Stimulated activated CD8-positive, alpha-beta memory T cell treated with anti-CD3 and anti-CD28 coated beads, Interleukin-4, amount 100 ng/mL, for 48 hours (primary cell): ENCODE results near the gene EXOC3L4.
"Not testable (repeated sequence)": the region's sequence is repeated elsewhere in the genome, so short reads cannot be mapped to it uniquely, and the experiment has no call there.

ENCODE experiments used
- DNase-seq: peaks from one replicate; pipeline ENCODE4 v3.0.0-alpha.2; 2020

Gene EXOC3L4

DNA sequence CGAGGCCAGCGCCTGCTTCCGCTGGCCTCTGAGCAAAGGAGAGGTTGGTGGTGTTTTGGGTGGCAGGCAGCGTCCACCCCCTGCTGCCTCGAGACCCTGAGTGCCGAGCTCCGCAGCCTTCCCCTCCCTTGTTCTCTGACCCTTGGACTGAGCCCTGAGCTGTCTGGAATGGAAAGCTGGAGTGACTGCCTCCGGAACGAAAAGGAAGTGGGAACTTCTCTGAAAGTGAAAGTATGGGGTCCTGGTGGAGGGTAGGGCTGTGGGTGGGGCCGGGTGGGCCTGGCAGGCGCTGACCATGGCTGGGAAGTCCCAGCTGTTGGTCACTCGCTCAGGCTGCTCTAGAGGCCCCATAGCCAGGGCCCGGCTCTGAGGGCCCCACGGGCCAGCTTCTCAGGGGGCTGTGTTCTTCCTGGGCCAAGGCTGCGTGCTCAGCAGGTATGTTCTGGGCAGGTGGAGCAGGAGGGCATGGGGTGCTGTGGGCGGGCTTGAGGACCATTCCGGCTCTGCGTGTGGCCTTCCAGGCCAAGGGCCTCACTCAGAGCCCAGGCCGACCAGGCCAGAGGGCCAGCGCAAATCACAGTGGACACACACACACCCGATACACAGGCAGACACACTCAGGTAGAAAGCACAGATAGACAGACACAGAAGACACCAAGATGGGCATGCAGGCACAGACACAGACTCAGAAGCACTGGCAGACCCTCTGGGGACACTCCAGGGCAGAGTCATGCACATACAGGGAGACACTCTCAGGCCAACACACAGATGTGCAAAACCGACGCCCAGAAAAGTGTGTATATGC is at the start of gene EXOC3L4:
TSS of gene EXOC3L4 (plus strand) at position 320 of the 804 bp plus-strand sequence. CDS start 5,495 bp downstream, outside the sequence.
- DNase-seq: no peak

- DNase-seq: no peak
Measured at GRCh38 chr14:103045371-103045869, 49.1 kb upstream of the EXOC3L4 start.

GRCh38 chr14:103047453-103047852 is 47.1 kb upstream of the EXOC3L4 start:
- DNase-seq: not testable (repeated sequence)

DNA sequence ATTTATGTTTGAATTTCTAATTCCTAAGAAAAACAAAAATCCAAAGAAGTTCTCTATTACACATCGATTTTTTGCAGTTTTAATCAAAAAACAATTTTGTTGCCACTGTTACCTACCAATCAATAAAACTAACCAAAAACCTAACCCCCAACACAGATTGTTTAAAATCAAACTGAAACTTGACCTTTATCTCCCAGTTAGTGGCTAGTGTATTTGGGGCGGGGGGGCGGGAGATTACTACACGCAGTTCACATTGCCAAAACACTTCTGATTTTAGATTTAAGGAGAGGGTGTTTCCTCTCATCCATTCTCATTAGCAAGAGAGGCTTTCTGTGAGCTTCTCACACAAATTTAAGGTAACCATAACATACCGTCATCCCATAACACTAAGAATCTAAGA is 43.6 kb upstream of the EXOC3L4 start:
- DNase-seq: no peak

GRCh38 chr14:103052407-103052806 is 42.1 kb upstream of the EXOC3L4 start:
- no peak for DNase-seq

DNA sequence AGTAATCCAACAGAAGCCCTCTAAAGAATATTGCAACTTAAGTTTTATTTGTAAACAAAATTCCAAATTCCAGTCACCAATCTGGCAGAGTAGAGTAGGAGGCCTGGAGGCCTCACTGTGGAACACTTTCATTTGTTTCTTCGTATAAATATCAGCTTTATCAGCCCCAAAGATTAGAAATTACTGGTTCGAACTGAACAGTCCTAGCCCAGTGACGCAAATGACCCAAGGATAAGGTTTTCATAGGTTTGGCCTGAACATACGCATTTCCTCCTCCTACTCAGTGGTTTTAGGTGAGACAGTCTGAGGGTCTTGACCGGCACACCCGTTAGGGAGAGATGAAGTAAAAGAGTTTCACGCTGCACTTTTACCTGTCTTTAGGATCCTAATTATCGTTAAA is 38.8 kb upstream of the EXOC3L4 start:
- no peak for DNase-seq

- DNase-seq: no peak
Measured at GRCh38 chr14:103056322-103057027, 38.0 kb upstream of the EXOC3L4 start.

GRCh38 chr14:103057028-103057371 is 37.5 kb upstream of the EXOC3L4 start:
- no peak for DNase-seq

DNA sequence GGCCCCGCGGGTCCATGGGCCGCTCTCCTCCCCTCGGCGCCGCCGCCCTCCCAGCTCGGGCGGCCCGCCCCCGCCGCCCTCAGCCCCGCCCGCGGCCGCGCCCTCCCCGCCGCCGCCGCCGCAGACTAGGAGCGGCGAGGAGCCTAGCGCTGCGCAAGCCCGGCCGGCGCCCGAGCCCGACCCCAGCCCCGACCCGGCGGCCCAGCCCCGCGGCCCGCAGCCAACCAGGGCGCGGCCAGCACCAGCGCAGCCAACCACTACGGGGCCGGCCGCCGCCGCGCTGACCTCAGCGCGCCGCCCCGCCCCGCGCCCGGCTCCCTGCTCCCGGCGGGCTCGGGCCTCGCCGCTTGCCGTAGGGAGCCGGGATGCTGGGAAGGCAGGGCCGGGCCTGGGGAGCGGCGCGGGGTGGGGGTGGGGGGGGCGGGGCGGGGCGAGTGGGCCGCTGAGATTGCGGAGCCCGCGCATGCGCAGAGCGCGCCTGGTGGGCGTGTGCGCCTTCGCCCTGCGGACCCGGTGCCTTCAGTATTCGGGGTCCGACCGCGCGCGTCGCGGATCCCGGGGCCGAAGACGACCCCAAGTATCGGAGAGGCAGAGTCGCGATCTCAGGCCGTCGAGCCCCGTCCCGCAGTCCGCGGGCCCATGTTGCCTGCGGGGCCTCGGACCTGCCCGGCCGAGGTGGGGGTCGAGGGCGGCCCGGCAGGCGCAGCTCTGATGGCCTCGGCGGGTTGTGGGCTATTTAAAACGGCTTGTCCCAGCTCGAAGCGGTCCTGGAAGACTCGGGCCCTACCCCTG is 37.0 kb upstream of the EXOC3L4 start, which contains the start of gene CDC42BPB:
TSS of gene CDC42BPB (minus strand) at position 178 of the 792 bp plus-strand sequence. CDS start 376 bp downstream, outside the sequence.
- DNase-seq: peak; percentile 68

GRCh38 chr14:103058164-103059055 is 36.1 kb upstream of the EXOC3L4 start:
- no peak for DNase-seq

DNA sequence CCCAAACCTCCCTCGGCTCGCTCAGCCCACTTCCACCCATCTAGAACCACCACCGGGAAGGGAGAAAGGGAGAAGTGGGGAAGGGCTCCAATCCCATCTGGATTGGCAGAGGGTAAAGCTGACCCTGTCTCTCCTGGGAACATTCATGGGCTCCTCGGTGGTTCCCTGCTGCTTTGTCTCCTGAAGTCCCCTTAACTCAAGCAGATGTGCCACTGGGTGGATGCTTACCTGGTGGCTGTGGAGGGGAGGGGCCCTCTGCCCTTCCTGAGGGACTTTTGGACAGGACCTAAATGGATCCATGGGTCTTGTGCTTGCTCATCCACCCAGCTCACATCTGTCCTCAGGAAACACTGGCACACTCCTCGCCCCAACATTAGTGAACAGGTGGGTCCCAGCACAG is 35.0 kb upstream of the EXOC3L4 start:
- no peak for DNase-seq

DNA sequence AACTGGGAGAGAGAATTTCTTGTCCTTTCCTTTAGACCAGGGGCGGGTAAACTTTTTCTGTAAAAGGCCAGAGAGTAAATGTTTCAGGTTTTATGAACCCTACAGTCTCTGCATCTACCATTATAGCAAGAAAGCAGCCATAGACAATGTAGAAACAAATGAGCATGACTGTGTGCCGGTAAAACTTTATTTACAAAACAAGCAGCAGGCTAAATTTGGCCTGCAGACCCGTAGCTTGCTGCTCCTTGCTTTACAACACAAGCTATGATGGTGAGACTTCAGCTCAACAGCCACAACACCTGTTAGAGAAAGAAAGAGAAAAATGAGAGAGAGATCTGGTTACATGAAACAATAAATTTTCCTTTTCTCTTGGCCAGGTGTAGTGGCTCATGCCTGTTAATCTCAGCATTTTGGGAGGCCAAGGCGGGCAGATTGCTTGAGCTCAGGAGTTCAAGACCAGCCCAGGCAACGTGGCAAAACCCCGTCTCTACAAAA is 33.0 kb upstream of the EXOC3L4 start:
- DNase-seq: no peak

DNA sequence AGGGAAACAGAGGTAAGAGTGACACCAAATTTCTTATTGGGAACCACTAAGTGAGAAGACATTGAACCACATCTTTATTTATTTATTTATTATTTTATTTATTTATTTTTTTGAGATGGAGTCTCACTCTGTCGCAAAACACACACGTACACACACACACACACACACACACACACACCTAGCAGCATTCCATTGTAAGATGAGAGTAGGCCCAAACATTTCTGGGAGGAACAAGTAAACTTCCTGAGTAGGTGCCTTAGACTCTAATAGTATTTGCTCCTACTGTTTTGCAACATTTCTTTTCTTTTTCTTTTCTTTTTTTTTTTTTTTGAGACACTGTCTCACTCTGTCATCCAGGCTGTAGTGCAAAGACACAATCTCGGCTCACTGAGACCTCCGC is 30.1 kb upstream of the EXOC3L4 start:
- DNase-seq: no peak

- DNase-seq: no peak
Measured at GRCh38 chr14:103064978-103065377, 29.5 kb upstream of the EXOC3L4 start.

- no peak for DNase-seq
Measured at GRCh38 chr14:103065861-103066260, 28.7 kb upstream of the EXOC3L4 start.

DNA sequence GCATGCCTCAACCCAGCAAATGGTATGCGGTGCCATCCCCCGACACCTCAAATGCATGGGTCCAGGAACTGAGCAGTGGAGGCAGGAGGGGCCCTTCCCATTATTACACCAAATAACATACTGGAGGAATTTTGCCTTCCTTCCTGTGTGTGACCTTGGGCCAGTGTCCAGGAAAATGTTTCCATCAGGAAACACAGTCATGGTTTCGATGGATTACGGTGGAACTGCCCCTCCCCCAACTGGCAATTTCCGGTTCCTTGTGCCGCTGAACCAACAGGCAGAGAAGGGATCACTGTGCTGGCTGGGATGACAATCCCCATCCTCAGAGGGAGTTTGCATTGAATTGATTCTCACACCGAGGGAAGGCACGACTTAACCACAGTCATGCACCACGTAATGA is 28.1 kb upstream of the EXOC3L4 start:
- no peak for DNase-seq

- no peak for DNase-seq
Measured at GRCh38 chr14:103067231-103067954, 27.1 kb upstream of the EXOC3L4 start.

GRCh38 chr14:103068351-103069073 is 26.0 kb upstream of the EXOC3L4 start:
- DNase-seq: no peak

DNA sequence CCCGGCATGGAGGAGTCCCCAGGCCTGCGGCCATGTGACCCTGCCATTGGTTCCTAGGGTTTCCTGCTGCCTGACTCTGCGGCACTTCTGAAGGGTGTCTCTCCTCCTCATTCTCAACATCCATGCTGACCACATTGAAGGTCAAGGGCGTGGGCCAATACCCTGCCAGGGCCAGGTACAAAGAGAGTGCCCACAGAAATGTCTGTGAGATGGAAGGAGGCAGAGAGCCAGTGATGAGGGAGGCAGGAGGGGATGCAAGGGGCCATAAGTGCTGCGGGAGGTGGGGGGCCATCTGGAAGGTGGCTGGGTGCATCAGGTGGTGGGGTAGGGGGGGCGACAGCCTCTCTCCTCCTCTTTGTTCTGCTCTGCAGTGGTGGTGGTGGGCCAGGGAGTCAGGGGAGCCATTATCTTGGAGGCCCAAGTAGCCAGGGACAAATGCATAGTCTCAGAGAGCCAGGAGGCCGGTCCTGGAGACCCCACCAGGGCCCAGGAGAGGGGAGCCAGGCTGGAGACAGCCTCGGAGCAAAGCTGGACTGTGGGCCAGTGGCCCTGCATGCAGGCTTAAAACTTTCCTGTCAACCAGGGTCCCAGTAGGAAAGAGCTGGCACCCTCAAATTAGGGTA is 24.2 kb upstream of the EXOC3L4 start:
- no peak for DNase-seq

DNA sequence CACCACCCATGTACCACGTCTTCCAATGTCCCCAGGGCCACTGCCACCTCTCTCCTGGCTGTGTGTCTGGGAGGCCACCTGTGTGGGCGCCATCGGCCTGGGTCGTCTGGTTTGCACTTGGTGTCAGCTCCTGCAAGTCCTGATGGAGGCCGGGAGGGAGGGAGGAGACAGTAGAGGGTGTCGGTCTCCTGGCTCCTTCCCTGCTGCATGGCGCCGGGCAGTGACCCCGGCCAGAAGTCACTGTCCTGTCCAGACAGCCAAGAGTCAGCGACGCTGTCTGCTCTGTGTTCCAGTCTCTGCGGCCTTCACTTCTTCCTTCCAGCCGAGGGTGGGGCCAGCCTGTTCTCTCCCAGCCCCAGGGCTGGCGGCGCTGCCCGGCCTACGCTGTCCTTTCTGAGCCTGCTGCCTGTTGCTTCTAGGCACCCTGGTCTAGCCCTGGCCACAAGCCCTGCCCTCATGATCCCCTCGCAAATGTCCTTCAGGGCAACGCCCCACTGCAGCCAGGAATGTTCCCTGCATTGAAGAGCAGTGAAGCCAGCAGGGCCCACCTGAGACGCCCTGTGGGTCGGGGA is 23.5 kb upstream of the EXOC3L4 start:
- DNase-seq: no peak
